ENCODE data around the gene MPL.

The MPL gene

DNA sequence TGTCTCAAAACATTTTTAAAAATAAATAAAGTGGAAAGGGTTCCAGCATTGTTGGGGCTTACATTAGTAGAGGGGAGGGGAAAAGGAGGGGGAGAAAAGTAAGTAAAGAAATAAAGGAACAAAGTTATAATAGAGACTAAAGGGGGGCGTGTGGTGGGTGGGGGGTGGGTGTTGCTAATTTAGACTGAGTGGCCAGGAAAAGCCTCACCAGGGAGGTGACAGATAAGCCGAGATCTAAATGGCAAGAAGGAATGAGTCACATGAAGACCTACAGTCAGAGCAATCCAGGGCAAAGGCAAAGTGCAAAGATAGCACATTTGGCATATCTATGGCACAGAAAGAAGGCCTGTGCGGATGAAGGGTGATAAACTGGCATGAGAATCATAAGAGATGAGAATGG lies 7.5 kb downstream of the MPL start:
- DNase-seq (ENCODE audit: low spot score) = no peak
- in situ Hi-C loops (cut with MboI; ENCODE audit: low sequenced_read_pairs, unreplicated experiment) = no loop called here
- TF ChIP-seq CTCF (IDR thresholded peaks at IDR 0.05; ENCODE audit: borderline replicate concordance, control extremely low read depth, extremely low read depth, insufficient read depth, missing control alignments) = no peak

DNA sequence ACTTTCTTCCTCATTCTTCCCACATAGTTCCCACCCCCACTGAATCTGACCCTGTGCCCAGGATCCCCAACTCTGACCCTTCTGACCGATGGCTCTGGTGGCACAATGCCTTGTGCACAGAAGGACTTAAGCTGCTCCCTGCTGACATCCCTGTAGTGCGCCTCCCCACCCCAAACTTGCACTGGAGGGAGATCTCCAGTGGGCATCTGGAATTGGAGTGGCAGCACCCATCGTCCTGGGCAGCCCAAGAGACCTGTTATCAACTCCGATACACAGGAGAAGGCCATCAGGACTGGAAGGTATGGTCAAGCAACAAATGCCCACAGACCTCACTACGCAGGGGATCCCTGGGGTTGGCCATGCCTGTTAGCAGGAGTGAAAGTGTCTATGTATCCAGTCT lies 9.0 kb downstream of the MPL start:
- no peak for TF ChIP-seq CTCF (IDR thresholded peaks at IDR 0.05; ENCODE audit: borderline replicate concordance, control extremely low read depth, extremely low read depth, insufficient read depth, missing control alignments)
- in situ Hi-C loops (cut with MboI; ENCODE audit: low sequenced_read_pairs, unreplicated experiment) = no loop called here
- no peak for DNase-seq (ENCODE audit: low spot score)

GRCh38 chr1:43348343-43348808 lies 10.8 kb downstream of the MPL start:
- DNase-seq (ENCODE audit: low spot score) = no peak

GRCh38 chr1:43348809-43349593 lies 11.4 kb downstream of the MPL start:
- TF ChIP-seq CTCF (IDR thresholded peaks at IDR 0.05; ENCODE audit: borderline replicate concordance, control extremely low read depth, extremely low read depth, insufficient read depth, missing control alignments) = no peak
- DNase-seq (ENCODE audit: low spot score) = peak; percentile 75
- in situ Hi-C loops (cut with MboI; ENCODE audit: low sequenced_read_pairs, unreplicated experiment) = no loop called here

More at GRCh38 chr1:43348343-43348808, 10.8 kb downstream of the MPL start:
- TF ChIP-seq CTCF (IDR thresholded peaks at IDR 0.05; ENCODE audit: borderline replicate concordance, control extremely low read depth, extremely low read depth, insufficient read depth, missing control alignments) = no peak
- in situ Hi-C loops (cut with MboI; ENCODE audit: low sequenced_read_pairs, unreplicated experiment) = no loop called here

DNA sequence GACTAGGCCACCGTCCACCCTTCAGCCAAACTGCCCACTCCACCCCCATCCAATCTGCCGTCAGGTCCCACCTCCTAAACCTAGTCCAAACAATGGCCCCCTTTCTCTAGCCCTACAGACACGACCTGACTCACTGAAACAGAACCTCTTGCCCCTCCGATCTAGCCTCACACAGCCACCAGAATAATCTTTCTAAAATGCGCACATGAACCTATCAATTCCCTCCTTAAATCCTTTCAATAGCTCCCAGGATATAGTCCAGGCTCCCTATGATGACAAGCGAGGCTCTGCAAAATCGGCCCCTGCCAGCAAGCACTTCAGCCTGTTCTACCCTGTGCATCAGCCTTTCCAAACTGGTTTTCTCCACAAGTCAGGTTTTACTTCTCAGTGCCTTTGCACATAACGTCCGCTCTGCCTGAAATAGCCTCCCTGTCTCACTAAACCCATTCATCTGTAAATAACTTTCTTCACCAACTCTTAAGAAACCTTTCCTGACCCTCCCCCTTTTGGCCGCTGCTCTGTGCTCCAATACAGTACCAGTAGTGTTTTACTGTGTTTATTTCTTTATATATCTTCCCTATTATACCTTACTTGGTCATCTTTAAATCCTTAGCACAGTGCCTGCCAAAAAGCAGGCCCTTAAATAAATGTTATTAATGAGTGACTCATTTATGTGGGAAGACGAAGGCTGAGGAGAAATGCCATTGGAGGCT lies 12.1 kb downstream of the MPL start:
- in situ Hi-C loops (cut with MboI; ENCODE audit: low sequenced_read_pairs, unreplicated experiment) = loop anchor here (25.0 kb wide), 1 partner anchor 112 kb away; no protein-coding TSS in a partner anchor
- TF ChIP-seq CTCF (IDR thresholded peaks at IDR 0.05; ENCODE audit: borderline replicate concordance, control extremely low read depth, extremely low read depth, insufficient read depth, missing control alignments) = no peak

GRCh38 chr1:43350976-43351375 lies 13.4 kb downstream of the MPL start:
- TF ChIP-seq CTCF (IDR thresholded peaks at IDR 0.05; ENCODE audit: borderline replicate concordance, control extremely low read depth, extremely low read depth, insufficient read depth, missing control alignments) = no peak
- in situ Hi-C loops (cut with MboI; ENCODE audit: low sequenced_read_pairs, unreplicated experiment) = loop anchor here (25.0 kb wide), 1 partner anchor 114 kb away; no protein-coding TSS in a partner anchor
- DNase-seq (ENCODE audit: low spot score) = no peak

More for the DNA sequence above, 12.1 kb downstream of the MPL start:
- no peak for DNase-seq (ENCODE audit: low spot score)
